NCI-H446 treated with DMSO at 0.1 percent for 48 hours (cell line): ENCODE data around the gene TCN2.
A peak's percentile ranks its signal among the peaks of the same experiment; 100 is the strongest.
"Not testable (repeated sequence)": the region's sequence is repeated elsewhere in the genome, so short reads cannot be mapped to it uniquely, and the experiment has no call there.

Experiments
- DNase-seq: peaks from one replicate; lab custom pipeline; 2025; lab: John Stamatoyannopoulos, UW

The TCN2 gene

DNA sequence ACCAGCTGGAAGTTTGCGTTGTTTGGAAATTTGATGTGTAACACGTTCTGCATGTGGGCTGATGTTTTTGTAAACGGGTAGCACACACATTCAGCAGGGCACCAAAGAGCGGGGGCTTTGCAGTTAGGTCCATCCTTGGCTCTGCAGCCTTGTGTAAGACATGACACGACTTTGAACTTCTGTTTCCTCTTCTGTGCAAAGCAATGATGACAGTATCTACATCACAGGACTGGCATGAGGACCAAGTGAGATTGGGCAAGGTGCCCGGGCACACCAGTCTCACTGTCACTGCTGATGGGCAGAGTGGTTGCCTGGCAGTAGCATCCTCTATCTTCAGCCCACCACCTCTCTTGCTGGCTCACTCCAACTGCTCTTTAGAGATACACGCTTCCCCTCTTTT, 3.3 kb downstream of the TCN2 start:
- no peak for DNase-seq

DNA sequence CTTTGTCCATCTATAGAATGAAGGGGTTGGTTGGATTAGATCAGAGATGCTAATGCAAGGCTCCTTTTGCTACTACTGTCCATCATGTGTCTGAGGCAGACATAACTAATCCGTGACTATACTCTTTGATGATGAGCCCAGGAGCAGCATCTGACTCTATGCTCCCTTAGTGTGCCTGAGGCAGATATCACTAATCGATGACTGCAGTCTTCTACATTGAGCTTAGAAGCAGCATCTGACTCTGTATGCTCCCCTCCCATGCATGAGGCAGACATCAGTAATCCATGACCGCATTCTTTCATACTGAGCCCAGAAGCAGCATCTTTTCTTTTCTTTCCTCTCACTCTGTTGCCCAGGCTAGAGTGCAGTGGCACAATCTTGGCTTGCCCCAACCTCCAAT, 4.2 kb downstream of the TCN2 start:
- no peak for DNase-seq

DNA sequence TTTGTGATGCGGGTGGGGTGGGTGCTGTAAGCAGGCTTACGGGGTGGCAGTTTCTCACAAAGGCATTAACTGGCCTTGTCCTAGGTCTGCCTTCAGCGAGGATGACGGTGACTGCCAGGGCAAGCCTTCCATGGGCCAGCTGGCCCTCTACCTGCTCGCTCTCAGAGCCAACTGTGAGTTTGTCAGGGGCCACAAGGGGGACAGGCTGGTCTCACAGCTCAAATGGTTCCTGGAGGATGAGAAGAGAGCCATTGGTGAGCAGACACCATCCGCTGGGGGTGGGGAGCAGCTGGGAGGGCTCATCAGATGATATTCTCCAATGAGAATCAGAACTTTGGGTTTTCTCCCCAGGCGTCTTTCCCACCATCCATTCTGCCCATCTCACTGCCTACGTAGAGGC, 5.8 kb downstream of the TCN2 start:
- no peak for DNase-seq

DNA sequence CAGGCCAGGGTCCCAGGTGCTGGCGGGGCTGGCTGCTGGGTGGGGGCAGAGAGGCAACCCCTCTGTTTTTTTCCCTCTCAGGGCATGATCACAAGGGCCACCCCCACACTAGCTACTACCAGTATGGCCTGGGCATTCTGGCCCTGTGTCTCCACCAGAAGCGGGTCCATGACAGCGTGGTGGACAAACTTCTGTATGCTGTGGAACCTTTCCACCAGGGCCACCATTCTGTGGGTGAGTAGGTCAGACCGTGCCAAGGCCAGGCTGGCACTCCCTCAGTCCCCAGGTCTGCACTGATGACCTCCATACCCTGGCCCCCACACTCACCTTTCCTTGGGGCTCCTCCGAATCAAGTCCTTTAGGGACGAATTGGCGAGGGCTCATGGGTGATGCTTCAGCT, 7.3 kb downstream of the TCN2 start:
- DNase-seq = no peak

GRCh38 chr22:30614879-30615278, 7.9 kb downstream of the TCN2 start:
- DNase-seq = no peak

DNA sequence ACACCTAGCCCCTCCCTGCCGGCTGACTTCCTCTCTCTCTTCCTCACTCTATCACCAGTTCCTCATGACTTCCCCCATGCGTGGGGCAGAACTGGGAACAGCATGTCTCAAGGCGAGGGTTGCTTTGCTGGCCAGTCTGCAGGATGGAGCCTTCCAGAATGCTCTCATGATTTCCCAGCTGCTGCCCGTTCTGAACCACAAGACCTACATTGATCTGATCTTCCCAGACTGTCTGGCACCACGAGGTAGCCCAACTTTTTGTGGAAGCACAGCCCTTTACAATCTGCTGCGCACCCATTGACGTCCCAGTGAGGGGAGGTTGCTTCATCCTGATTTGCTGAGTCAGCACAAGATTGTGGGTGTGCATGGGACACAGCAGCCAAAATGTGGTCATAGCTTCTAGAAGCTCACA, 8.6 kb downstream of the TCN2 start:
- DNase-seq = no peak

DNA sequence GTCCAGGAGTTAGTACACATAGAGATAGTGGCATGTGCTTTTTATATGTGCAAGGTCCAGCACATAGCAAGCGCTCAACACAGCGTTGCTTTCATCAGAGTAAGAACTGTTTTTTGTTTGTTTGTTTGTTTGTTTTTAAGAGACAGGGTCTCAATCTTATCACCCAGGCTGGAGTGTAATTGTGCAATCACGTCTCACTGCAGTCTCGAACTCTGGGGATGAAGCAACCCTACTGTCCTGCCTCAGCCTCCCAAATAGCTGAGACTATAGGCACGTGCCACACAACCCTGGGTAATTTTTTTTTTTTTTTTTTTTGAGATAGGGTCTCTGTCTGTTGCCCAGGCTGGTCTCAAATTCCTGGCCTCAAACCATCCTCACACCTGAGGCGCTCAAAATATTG, 10.8 kb downstream of the TCN2 start:
- DNase-seq = no peak

GRCh38 chr22:30619909-30620308, 12.9 kb downstream of the TCN2 start:
- DNase-seq = not testable (repeated sequence)

DNA sequence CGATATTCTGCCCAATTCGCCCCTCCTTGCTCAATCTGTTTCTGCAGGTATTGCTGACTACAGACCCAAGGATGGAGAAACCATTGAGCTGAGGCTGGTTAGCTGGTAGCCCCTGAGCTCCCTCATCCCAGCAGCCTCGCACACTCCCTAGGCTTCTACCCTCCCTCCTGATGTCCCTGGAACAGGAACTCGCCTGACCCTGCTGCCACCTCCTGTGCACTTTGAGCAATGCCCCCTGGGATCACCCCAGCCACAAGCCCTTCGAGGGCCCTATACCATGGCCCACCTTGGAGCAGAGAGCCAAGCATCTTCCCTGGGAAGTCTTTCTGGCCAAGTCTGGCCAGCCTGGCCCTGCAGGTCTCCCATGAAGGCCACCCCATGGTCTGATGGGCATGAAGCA, 19.4 kb downstream of the TCN2 start:
- no peak for DNase-seq

- no peak for DNase-seq
These were observed 20.5 kb downstream of the TCN2 start for GRCh38 chr22:30627471-30627870.

DNA sequence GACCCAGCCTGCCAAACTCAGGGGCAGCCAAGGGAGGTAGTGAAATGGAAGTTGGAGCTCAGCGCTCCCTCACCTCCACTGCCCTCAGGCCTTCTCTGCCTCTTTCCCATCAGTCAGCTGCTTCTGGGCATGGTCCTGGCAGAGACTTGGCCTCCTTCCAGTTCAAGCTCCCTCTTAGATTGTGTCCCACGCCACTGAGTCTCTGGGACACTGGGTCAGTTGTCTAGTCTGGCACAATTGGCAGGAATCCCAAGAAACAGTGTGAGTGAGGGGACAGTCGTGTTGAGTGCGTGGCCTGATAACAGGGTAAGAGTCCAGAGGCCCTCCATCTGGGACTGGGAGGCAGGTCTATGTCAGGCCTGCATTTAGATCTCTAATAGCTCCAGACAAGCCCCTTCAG, 21.5 kb downstream of the TCN2 start:
- peak; percentile 10 for DNase-seq

- not testable (repeated sequence) for DNase-seq
These were observed 24.5 kb downstream of the TCN2 start for GRCh38 chr22:30631469-30631868.

DNA sequence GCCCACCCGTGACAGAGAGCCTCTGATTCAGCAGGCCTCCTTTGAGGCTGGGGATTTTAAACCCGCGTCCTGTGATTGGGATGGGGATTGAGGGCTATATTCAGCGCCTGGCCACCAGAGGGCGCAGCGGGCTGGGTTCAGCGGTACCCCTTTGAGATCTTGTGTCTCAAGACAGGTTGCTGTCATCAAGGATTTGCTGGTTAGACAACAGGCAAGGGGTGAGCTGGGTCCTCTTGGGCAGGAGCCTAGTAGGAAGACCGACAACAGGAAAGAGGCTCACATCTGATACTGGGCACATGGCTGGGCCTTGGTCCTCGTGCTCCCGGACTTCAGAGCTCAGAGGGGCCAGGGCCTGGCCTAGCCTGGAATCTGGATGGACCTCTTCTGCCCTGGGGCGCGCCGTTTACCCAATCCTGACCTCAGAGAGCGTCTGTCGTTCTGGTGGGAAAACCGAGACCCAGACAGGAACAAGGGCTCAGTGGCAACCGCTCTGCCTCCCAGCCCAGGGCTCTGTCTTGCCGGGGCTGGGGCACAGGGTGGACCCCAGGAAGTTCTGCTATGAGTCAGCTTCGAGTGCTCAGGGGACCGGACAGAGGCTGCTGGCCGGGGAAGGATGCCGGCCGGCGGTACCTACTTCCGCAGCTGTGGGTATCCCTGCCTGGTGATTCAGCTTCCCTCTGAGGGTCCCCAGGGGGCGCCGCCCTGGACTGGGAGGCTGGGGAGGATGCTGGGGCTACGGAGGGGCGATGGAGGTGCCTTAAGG, 27.7 kb downstream of the TCN2 start:
- DNase-seq = peak; percentile 73

DNA sequence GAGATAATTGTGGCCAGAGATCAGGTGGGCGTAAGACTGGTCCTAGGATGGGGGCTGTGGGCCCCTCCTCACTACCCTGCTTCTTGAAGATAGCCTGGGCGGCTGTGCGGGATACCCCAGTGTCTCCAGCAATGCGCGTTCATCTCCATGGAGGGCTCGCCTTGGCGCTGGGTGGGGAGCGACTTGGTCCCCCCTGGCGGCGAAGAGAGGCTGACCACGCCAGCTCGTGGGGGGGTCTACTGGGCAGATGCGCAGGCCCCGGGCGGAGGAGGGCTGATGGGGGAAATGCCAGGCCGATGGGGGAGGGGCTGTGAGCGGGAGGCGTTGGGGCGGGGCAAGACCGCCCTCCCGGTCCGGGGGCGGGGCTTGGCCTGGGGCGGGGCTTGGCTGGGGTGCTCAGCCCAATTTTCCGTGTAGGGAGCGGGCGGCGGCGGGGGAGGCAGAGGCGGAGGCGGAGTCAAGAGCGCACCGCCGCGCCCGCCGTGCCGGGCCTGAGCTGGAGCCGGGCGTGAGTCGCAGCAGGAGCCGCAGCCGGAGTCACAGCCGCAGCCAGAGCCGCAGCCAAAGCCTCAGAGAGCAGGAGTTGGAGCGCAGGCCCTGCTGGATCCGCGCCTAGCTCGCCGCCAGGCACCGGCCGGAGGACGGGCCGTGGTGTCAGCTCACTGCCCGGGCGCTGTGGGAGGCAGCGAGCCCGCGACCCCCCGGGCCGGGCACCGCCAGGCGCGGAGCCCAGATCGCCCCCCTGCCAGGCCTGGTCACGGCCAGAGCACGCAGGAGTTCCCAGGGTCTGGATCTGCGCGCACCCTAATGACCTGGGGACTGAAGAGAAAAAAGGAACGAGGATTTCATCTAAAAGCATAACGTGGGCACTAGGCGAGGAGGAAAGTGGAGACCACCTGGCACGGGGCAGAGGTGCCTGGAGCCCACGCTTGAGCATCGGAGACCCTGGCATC, 28.6 kb downstream of the TCN2 start, which contains the start of gene SLC35E4:
SLC35E4 (plus strand) TSS at position 509 of the 953 bp plus-strand sequence. CDS start 670 bp downstream, outside the sequence.
- DNase-seq = peak; percentile 79

DNA sequence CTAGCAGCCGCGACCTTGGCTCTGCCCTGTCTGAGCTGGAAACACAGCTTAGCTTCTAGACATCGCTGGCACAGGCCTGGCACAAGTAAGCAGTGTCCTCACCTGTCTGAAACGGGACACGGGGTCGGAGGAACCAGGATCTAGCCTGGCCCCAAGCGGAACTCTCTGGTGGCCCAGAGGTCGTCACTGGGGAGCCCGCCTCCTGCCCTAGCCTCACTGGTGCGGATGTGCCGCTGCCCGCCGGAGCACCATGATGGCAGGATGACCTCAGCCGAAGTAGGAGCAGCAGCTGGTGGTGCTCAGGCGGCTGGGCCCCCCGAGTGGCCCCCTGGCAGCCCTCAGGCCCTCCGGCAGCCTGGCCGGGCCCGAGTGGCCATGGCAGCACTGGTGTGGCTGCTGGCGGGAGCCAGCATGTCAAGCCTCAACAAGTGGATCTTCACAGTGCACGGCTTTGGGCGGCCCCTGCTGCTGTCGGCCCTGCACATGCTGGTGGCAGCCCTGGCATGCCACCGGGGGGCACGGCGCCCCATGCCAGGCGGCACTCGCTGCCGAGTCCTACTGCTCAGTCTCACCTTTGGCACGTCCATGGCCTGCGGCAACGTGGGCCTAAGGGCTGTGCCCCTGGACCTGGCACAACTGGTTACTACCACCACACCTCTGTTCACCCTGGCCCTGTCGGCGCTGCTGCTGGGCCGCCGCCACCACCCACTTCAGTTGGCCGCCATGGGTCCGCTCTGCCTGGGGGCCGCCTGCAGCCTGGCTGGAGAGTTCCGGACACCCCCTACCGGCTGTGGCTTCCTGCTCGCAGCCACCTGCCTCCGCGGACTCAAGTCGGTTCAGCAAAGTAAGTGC, 29.5 kb downstream of the TCN2 start:
- no peak for DNase-seq

- DNase-seq = no peak
These were observed 30.7 kb downstream of the TCN2 start for GRCh38 chr22:30637701-30638114.

DNA sequence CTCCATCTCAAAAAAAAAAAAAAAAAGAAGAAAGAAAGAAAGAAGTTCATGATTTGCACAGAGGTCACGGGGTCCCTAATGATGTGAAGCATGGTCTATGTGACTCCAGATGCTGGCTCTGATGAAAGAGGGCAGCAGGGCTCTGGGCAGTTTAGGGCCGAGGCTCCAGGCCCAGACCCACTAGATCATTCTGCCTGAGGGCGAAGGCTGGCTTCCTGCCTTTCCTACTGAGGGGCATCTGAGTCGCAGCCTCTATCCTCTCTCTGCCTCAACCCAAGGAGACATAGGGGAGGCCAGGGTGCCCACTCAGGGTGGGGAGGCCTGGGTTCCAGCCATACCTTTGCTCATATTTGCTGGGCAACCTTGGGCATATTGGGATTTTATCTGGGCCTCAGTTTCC, 33.4 kb downstream of the TCN2 start:
- DNase-seq = no peak

GRCh38 chr22:30640839-30641430, 34.0 kb downstream of the TCN2 start:
- no peak for DNase-seq

- DNase-seq = no peak
These were observed 36.3 kb downstream of the TCN2 start for GRCh38 chr22:30643055-30643875.

DNA sequence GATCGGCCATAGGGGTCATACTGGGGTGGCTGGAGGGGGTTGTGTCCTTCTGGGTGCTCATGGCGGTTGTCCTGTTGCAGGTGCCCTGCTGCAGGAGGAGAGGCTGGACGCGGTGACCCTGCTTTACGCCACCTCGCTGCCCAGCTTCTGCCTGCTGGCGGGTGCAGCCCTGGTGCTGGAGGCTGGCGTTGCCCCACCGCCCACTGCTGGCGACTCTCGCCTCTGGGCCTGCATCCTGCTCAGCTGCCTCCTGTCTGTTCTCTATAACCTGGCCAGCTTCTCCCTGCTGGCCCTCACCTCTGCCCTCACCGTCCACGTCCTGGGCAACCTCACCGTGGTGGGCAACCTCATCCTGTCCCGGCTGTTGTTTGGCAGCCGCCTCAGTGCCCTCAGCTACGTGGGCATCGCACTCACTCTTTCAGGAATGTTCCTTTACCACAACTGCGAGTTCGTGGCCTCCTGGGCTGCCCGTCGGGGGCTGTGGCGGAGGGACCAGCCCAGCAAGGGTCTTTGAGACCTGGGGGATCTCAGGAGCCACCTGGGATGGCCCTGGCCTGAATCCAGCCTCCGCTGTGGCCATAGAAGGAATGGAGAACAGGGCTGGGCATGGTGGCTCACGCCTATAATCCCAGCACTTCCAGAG, 39.7 kb downstream of the TCN2 start:
- DNase-seq = no peak
